GM18520 (cell line): ENCODE data around the gene CUZD1.
"Not testable (repeated sequence)": the region's sequence is repeated elsewhere in the genome, so short reads cannot be mapped to it uniquely, and the experiment has no call there.

Experiments
- ATAC-seq: cut with Tn5 transposase; IDR thresholded peaks from one replicate; pipeline ENCODE4 v1.9.1; 2021; ENCODE audit not compliant: unreplicated experiment

CUZD1 gene

GRCh38 chr10:122845783-122846332, at the start of gene CUZD1:
Gene CUZD1, minus strand, starts transcription at chr10:122845857. Its CDS starts 14 bp downstream, at chr10:122845843.
- no peak for ATAC-seq

GRCh38 chr10:122894261-122894944, 48.7 kb upstream of the CUZD1 start:
- ATAC-seq = no peak

DNA sequence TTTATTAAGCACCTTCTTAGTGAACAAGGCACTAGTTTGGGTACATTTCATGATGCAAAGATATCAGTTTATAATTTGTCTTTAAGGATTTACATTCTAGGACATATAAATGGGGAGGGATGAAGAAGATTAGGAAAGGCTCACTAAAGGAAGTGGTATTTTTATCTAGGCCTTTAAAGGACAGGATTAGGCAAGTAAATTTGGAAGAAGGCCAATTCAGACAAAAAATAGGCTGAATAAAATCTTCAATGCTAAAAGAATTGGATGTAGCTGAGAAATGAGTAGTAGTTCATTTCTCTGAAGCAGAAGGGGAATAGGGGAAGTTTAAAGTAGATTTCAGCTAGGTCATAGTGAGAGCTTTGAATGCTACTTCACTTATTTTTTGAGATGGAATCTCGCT, 38.5 kb upstream of the CUZD1 start:
- ATAC-seq = no peak

GRCh38 chr10:122882766-122883165, 37.1 kb upstream of the CUZD1 start:
- ATAC-seq = no peak

DNA sequence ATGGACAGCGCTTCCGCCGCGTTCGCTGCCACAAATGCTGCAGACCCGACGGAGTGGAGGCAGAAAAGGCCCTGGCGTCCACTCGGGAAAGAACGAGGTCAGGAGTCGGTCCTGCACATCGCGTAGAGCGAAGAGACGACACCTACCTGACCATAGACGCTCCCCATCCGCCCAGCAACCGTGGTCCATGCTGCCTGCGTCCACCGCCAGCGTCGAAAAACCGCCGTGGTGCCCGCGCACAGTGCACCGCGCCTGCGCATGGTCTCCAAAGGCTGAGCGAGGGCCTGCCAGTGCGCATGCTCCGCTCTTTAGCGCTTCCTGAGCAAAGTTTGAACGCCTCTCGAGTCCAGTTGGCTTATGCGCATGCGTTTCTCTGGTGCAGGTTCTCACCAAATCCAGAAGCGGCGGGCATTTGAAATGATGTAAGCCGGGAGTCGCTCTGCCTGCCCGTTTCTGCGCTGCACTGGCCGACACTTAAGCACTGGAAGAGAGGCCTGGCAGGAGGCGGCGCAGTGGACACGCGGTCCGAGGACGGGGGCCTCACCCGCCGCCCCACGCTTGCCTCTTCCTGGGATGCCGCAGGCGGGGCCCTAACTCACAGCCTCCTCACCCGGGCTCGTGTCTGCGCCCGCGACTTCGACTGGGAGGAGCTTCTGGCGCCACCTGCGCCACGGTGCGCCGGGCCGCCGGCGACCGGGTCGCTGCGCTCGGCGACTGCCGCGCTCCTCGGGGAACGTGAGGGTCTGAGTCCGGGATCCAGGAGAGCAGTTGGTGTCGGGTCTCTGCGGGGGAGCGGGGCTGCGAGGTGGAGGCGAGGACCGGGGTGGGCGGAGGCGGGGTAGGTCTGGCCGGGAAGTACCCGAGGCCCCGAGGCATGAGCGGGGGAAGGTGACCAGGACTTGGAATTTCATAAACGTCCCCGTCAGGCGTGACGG, 33.9 kb upstream of the CUZD1 start, which contains the start of gene FAM24B:
TSS of gene FAM24B (minus strand) at position 243 of the 935 bp plus-strand sequence. CDS start 29,066 bp downstream, outside the sequence.
- peak; percentile 59 for ATAC-seq

GRCh38 chr10:122878799-122879338, 33.2 kb upstream of the CUZD1 start:
- no peak for ATAC-seq

GRCh38 chr10:122877264-122877663, 31.6 kb upstream of the CUZD1 start:
- no peak for ATAC-seq

- ATAC-seq = no peak
Measured at GRCh38 chr10:122876467-122876855, 30.8 kb upstream of the CUZD1 start.

DNA sequence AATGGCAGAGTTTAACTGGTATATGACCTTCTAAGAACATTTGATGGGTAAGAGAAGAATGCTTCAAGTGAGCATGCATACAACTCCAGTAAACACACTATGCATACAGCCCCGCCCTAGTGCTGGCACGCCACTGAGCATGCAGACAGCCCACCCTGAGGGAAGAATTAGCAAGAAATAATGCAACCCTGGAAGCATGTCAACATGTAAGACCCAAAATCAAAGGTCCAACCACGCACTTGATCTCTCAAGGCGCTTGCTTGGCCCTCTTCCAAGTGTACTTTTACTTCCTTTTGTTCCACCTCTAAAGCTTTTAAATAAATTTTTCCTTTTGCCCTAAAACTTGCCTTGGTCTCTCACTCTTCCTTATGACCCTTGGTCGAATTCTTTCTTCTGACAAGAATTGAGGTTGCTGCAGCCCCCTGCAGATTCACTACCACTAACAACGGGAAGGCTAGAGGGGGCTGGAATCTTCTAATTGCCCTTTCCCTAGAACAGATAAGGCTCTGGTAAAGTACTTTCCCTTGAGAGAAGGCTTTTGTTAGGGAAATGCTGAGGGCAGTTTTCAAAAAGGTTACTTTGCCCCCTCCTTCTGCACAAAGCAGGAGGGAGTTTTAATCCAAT, 30.3 kb upstream of the CUZD1 start:
- ATAC-seq = no peak

- not testable (repeated sequence) for ATAC-seq
Measured at GRCh38 chr10:122871947-122872346, 26.3 kb upstream of the CUZD1 start.

DNA sequence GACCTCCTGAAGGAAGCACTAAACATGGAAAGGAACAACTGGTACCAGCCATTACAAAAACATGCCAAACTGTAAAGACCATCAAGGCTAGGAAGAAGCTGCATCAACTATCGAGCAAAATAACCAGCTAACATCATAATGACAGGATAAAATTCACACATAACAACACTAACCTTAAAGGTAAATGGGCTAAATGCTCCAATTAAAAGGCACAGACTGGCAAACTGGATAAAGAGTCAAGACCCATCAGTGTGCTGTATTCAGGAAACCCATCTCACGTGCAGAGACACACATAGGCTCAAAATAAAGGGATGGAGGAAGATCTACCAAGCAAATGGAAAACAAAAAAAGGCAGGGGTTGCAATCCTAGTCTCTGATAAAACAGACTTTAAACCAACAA, 23.1 kb upstream of the CUZD1 start:
- not testable (repeated sequence) for ATAC-seq

- ATAC-seq = not testable (repeated sequence)
Measured at GRCh38 chr10:122866757-122867482, 21.3 kb upstream of the CUZD1 start.

DNA sequence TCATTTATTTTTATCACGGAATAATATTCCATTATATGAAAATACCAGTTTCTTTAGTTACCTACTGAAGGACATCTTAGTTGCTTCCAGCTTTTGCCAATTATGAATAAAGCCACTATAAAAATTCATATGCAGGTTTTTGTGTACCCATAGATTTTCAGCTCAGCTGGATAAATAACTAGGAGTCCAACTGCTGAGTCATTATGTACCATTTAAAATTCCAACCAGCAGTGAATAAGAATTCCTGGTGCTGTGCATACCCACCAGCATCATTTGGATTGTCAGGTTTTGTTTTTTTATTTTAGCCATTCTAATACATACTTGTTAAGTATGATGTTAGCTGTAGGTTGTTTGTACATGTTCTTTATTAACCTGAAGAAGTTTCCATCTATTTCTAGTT, 19.2 kb upstream of the CUZD1 start:
- no peak for ATAC-seq

- ATAC-seq = no peak
Measured at GRCh38 chr10:122864194-122864592, 18.5 kb upstream of the CUZD1 start.

- no peak for ATAC-seq
Measured at GRCh38 chr10:122863216-122864193, 17.8 kb upstream of the CUZD1 start.

GRCh38 chr10:122861711-122862161, 16.1 kb upstream of the CUZD1 start:
- no peak for ATAC-seq

DNA sequence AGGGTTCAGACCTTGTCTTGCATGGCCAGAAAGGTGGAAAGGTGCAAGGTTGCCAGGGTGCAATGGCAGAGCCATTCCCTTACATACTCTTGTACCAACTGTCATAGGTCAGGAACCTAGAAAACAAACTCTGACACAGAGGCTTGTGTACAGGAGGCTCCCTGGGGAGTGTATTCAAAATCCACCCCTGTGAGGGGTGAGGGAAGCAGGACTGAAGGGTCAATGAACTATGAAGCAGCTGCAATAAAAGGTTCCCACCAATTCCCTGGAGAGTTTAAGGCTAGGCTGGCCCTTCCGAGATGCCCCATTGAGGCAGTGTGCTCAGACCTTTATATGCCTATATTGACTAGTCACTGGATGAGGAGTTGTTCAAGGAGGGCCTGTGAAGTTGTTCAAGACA, 13.9 kb upstream of the CUZD1 start:
- ATAC-seq = no peak

GRCh38 chr10:122858042-122858441, 12.4 kb upstream of the CUZD1 start:
- not testable (repeated sequence) for ATAC-seq

DNA sequence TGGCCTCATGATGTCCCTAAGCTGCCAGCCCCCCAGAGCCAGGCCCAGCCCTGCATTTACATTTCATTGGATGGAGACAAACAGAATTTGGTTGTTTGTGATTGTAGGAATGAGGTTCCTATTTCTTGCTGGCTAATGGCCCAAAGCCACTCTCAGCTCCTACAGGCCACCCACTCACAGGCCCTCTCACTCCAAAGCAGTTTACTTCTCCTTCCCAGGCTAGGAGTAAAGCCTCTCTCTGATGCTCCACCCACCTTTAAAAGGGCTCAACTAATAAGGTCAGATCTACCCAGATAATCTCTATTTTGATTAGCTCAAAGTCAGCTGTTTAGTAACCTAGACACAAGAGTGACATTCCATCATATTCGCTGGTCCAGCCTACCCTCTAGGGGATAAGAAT, 11.2 kb upstream of the CUZD1 start:
- no peak for ATAC-seq
